NT2/D1 (cell line): ENCODE results near the gene ACACB.

Experiments
- DNase-seq: peaks from one replicate; pipeline ENCODE4 v3.0.0-alpha.2; 2011; ENCODE audit warnings: low read depth, low spot score
- H3K27me3 ChIP-seq: 2 replicates; pipeline ENCODE4 v1.6.0; 2011; ENCODE audit warnings: mild to moderate bottlenecking; ENCODE audit not compliant: insufficient read length, insufficient read depth
- H3K36me3 ChIP-seq: 2 replicates; pipeline ENCODE4 v1.6.1; 2011; ENCODE audit warnings: mild to moderate bottlenecking, low read length, mixed read lengths; ENCODE audit not compliant: insufficient read depth, insufficient read length
- H3K4me1 ChIP-seq: 2 replicates; pipeline ENCODE4 v1.5.1; 2011; ENCODE audit not compliant: insufficient read depth, insufficient read length
- H3K4me3 ChIP-seq: 2 replicates; pipeline ENCODE4 v1.5.1; 2011; ENCODE audit warnings: low read depth; ENCODE audit not compliant: insufficient read length
- H3K9ac ChIP-seq: 2 replicates; pipeline ENCODE4 v1.6.0; 2011; ENCODE audit warnings: low read depth; ENCODE audit not compliant: insufficient read length
- H3K9me3 ChIP-seq: 2 replicates; pipeline ENCODE4 v1.5.1; 2011; ENCODE audit warnings: mild to moderate bottlenecking, low read length; ENCODE audit not compliant: insufficient read depth
- SUZ12 ChIP-seq: IDR thresholded peaks from 2 replicates; pipeline ENCODE4 v1.6.1; 2011; ENCODE audit not compliant: insufficient read length, insufficient read depth; ENCODE audit errors: extremely low read depth
- YY1 ChIP-seq: IDR thresholded peaks from 2 replicates; pipeline ENCODE4 v1.6.1; 2011; ENCODE audit not compliant: insufficient read length, insufficient read depth
- ZNF274 ChIP-seq: IDR thresholded peaks from 2 replicates; pipeline ENCODE4 v1.6.1; 2011; ENCODE audit warnings: mild to moderate bottlenecking, low read depth, low read length

The ACACB gene

GRCh38 chr12:109192358-109192757, 76.0 kb downstream of the ACACB start:
- Histone ChIP-seq H3K4me1 (no peaks in the 10 kb centered on the region), H3K27me3 (no peaks in the 10 kb centered on the region), H3K36me3 (peaks cover 16% of the 10 kb centered on the region), H3K9ac (no peak overlapping the region), H3K9me3 (no peaks in the 10 kb centered on the region), H3K4me3 (no peak overlapping the region)
- no peak for DNase-seq
- no peak for TF ChIP-seq ZNF274

GRCh38 chr12:109193896-109194295, 77.5 kb downstream of the ACACB start:
- no peak overlapping the region for H3K9ac ChIP-seq
- H3K4me3 ChIP-seq = no peak overlapping the region
- no peaks in the 10 kb centered on the region for H3K9me3 ChIP-seq
- TF ChIP-seq ZNF274 (no peak), SUZ12 (no peak), YY1 (no peak)
- no peaks in the 10 kb centered on the region for H3K4me1 ChIP-seq
- no peaks in the 10 kb centered on the region for H3K27me3 ChIP-seq
- no peak for DNase-seq
- H3K36me3 ChIP-seq = peaks cover 16% of the 10 kb centered on the region

- Histone ChIP-seq H3K9ac (no peak overlapping the region), H3K4me3 (no peak overlapping the region)
Observed at GRCh38 chr12:109196332-109196731, 79.9 kb downstream of the ACACB start.

GRCh38 chr12:109197327-109197726, 80.9 kb downstream of the ACACB start:
- peaks cover 19% of the 10 kb centered on the region for H3K36me3 ChIP-seq
- H3K9me3 ChIP-seq = no peaks in the 10 kb centered on the region
- no peak overlapping the region for H3K4me3 ChIP-seq
- DNase-seq = no peak
- TF ChIP-seq SUZ12 = no peak
- TF ChIP-seq ZNF274 = no peak
- TF ChIP-seq YY1 = no peak
- H3K9ac ChIP-seq = no peak overlapping the region
- peaks cover 3% of the 10 kb centered on the region for H3K4me1 ChIP-seq
- no peaks in the 10 kb centered on the region for H3K27me3 ChIP-seq

More at GRCh38 chr12:109196332-109196731, 79.9 kb downstream of the ACACB start:
- TF ChIP-seq ZNF274 = no peak
- no peak for DNase-seq
- H3K9me3 ChIP-seq = no peaks in the 10 kb centered on the region
- peaks cover 3% of the 10 kb centered on the region for H3K4me1 ChIP-seq
- H3K27me3 ChIP-seq = no peaks in the 10 kb centered on the region
- H3K36me3 ChIP-seq = peaks cover 13% of the 10 kb centered on the region

GRCh38 chr12:109199324-109199723, 82.9 kb downstream of the ACACB start:
- Histone ChIP-seq H3K36me3 (peaks cover 21% of the 10 kb centered on the region), H3K27me3 (no peaks in the 10 kb centered on the region), H3K4me1 (peaks cover 3% of the 10 kb centered on the region), H3K9ac (peak overlapping the region; percentile 57), H3K9me3 (no peaks in the 10 kb centered on the region), H3K4me3 (no peak overlapping the region)
- TF ChIP-seq ZNF274 = no peak
- no peak for TF ChIP-seq YY1
- DNase-seq = no peak

- H3K4me3 ChIP-seq = no peak overlapping the region
- DNase-seq = no peak
- no peak overlapping the region for H3K9ac ChIP-seq
- H3K4me1 ChIP-seq = peaks cover 3% of the 10 kb centered on the region
- H3K9me3 ChIP-seq = no peaks in the 10 kb centered on the region
- H3K27me3 ChIP-seq = no peaks in the 10 kb centered on the region
- no peak for TF ChIP-seq SUZ12
- TF ChIP-seq ZNF274 = no peak
- no peak for TF ChIP-seq YY1
- peaks cover 20% of the 10 kb centered on the region for H3K36me3 ChIP-seq
Observed at GRCh38 chr12:109200825-109201495, 84.6 kb downstream of the ACACB start.

- Histone ChIP-seq H3K27me3 (no peaks in the 10 kb centered on the region), H3K9ac (peak overlapping the region; percentile 27), H3K36me3 (peaks cover 19% of the 10 kb centered on the region), H3K4me1 (peaks cover 3% of the 10 kb centered on the region), H3K9me3 (no peaks in the 10 kb centered on the region), H3K4me3 (no peak overlapping the region)
- no peak for DNase-seq
- TF ChIP-seq YY1 = no peak
- no peak for TF ChIP-seq ZNF274
- no peak for TF ChIP-seq SUZ12
Observed at GRCh38 chr12:109201496-109201885, 85.1 kb downstream of the ACACB start.

- H3K27me3 ChIP-seq = no peaks in the 10 kb centered on the region
- peaks cover 3% of the 10 kb centered on the region for H3K4me1 ChIP-seq
- peaks cover 18% of the 10 kb centered on the region for H3K36me3 ChIP-seq
- DNase-seq = no peak
- no peak overlapping the region for H3K4me3 ChIP-seq
- TF ChIP-seq ZNF274 (no peak), YY1 (no peak), SUZ12 (no peak)
- H3K9ac ChIP-seq = no peak overlapping the region
- H3K9me3 ChIP-seq = no peaks in the 10 kb centered on the region
Observed at GRCh38 chr12:109202770-109203169, 86.4 kb downstream of the ACACB start.
